Stimulated activated CD4-positive, alpha-beta T cell treated with anti-CD3 and anti-CD28 coated beads, TNF-alpha, amount 100 ng/mL, for 24 hours (primary cell): ENCODE results near the gene GSG1.
"Not testable (repeated sequence)": the region's sequence is repeated elsewhere in the genome, so short reads cannot be mapped to it uniquely, and the experiment has no call there.

Experiments used
- DNase-seq, 3 experiments: peaks; one replicate each; pipeline ENCODE4 v3.0.0-alpha.2; 2020; ENCODE audit warnings: low read depth in 3 of 3

Gene GSG1

DNA sequence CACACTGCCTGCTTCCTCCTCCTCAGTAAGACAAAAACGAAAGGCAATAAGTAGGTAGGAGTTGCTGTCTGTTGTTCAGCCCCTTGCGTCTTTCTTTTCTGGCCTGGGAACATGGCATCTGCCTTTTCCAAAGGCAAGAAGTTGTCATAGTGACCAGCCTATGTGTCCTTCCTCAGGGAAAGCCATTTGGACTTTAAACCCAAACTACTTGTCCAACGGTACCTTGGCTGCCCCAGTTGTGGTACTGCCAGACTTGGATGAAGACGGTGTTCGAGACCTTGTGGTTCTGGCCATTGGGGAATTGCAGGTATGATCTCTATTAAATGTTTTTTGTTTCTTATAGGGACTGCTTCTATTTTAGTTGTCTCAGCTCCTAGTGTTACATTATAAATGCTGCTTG is 40.8 kb downstream of the GSG1 start:
- no peak for DNase-seq

DNA sequence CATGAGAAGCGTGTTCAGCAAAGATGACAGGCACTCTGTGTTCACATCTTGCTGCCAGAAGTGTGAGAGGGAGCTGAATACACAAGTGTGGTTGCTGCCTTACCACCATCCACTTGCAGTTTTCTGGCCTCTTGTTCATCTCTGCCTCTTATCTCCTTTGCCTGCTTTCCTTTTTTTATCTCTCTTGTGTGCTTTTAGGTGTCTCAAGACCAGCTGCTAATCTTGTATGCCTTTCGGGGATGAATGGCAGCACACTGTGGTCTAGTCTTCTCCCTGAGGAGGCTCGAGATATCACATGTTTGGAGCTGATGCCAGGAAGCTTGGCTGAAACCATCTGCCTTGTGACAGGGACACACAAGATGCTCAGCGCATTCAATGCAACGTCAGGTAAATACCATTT is 42.1 kb downstream of the GSG1 start:
- no peak for DNase-seq

DNA sequence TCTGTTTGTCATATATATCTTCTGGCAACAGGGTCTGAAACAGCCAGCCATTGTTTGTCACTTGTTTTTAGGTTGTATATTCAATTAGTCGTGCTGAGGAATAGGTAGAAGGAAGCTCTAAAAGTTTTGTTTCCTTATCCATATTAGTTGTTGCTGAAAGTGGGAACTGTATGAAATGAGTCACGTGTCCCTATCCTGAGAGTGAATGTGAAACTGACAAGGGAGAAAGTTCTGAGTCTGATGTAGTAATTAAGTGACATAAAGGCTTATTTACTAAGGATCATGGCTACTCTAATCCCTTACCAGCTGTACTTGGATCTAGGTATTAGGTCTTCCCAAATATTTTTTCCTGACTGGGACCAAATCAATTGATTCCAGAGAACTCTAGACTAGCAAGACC is 42.9 kb downstream of the GSG1 start:
- no peak for DNase-seq

DNA sequence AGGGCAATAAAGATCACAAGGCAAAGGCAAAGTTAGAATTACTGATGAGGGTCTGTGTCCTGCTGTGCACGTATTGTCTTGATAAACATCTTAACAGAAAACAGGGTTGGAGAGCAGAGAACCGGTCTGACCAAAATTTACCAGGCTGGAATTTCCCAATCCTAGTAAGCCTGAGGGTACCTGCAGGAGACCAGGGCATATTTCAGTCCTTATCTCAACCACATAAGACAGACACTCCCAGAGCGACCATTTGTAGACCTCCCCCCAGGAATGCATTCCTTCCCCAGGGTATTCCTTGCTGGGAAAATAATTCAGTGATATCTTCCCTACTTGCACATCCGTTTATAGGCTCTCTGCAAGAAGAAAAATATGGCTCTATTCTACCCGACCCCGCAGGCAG is 49.9 kb downstream of the GSG1 start:
- DNase-seq, result not testable (repeated sequence)

DNA sequence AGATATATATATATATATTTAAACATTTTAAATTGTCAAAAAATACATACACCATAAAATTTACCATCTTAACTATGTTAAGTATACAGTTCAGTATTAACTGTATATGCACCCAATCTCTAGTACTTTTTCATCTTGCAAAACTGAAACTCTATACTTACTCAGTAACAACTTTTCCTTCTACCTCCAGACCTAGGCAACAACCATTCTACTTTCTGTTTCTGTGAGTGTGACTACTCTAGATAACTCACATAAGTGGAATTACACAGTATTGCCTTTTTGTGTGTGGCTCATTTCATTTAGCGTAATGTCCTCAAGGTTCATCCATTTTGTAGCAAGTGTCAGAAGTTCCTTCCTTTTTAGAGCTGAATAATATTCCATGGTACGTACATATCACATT is 51.0 kb downstream of the GSG1 start:
- DNase-seq, result no peak

DNA sequence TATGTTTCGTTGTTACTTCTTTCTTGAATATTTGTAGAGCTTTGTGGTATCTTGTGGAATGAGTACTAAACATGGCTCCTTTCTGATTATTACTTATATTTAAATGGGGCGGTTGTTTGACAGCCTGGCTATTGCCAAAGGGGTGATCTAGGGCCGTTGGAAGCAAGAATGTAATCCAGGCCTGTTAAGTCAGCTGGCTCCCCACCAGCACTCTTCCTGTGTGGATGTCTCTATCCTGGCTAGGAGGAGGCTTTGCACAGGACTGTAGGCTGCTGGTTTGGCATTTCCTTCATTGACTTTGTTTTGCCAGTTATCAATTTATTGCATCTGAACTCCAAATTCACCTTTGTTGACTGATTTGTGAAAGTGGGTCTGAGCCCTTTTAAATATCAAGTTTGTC is 53.7 kb downstream of the GSG1 start:
- no peak for DNase-seq

DNA sequence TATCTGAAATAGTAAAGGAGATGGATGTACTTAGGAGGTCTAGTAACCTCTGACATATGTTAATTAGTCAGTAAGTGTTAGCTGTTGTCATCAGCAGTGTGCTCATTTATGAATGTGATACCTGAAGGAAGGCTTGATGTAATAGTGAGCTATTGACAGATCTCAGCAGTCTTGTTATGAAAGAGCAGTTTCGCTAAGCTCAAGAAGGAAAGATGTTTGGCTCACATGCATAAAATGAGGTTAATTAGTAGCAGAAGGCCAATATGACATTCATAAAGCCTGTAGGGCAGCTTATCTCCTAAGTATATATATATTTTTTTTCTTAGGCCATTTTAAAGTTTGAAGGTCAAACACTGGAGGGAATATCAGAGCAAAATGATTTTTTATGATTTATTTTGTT is 56.5 kb downstream of the GSG1 start:
- no peak for DNase-seq

DNA sequence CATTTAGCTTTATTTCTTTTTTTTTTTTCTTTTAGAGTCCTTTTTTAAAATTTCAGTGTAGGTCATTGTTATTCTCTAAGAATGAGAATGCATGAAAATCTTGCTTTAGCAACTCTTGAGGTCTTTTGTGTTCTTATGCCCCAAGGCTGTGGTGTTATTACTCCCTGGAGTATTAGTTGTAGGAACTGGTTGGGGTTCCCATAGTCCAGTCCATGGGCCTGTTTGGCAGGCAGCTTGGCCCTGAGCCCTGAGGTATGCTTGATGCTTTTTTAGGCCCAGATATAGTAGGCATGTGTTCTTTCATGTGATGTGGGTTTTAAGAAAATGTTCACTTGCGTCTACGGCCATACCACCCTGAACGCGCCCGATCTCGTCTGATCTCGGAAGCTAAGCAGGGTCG is 57.7 kb downstream of the GSG1 start:
- DNase-seq, result no peak

DNA sequence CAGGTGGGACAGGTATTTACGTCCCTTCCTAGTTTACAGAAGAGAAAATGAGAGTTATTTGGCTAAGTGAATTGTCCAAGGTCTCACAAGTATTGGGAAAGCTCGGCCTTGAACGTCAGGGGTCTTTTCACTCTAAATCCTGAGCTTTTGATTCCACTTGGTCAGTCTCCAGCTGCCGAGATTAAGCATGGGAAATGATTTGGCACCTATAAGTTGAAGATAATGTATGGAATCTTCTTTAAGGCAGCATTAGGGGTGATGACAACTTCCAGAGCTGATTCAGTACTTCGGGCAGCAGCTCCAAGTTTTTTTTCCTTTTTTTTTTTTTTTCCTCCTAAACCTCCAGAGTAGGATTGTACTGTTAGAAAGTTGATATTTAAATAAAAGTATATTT is 58.6 kb downstream of the GSG1 start:
- DNase-seq, result no peak

DNA sequence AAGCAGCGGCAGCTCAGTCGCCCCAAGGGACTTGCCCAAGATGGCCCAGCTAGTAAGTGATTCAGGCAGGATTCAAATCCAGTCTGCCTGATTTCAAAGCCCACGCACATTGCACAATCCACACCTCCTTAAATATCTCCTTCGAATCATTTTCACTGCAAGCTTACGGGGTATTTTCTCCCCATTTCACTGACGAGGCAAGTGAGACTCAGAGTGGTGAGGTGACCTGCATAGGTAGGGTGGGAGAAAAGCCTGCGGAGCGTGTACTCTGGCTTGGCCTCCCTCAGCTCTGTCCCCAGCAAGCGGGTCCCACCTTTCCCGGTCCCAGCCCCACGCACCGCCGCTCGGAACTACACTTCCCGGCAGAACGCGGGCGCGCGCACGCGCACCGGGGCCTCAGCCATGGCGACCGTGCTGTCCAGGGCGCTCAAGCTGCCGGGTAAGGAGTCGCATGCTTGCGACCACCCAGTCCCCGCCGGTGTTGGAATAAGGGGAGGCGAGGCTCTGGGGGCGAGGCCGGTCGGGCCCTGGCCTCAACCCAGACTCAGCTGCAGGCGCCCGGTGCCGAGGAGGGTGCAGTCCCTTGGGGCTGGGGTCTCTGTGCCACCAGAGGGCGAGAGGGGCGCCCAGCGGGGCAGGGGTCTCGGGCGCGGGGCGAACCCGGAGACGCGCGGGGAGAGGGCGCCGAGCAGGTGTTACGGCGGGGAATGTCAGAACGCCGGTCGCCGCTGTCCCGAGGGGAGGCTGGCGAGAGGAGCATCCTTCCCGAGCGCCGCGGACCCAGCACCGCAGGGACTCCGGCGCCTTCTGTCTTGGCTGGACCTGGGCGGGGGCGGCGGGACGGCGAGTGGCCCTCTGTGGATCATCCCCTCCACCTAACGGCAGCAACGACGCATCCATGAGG is 59.2 kb downstream of the GSG1 start, which contains the start of gene FAM234B:
FAM234B (plus strand) TSS at position 380 of the 904 bp plus-strand sequence; CDS start at position 403, 23 bp downstream.
- peak; percentile 41 to 74 (median 56) for DNase-seq

DNA sequence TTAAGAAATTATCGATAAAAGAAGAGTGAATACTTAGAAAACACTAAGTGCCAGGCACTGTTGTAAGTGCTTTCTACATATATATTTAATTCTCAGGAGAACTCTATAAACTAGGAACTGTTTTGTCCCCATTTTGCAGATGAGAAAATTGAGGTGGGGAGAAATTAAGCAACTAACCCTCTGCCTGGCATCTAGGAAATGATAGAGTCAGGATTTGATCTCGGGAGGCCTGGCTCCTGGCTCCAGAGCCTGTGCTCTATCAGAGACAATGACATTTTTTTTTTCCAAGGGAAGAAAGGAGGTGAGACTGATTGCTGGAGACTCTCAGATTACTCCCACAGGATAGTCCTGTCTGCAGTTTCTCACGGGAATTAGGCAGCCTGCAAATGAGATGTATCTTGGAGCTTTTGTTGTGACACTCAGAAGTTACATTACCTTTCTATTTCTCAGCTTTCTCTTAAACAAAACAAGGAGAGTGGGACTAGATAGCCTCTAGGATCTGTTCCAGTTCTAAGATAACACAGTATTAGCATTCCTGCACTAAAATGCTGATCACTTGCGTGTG is 60.7 kb downstream of the GSG1 start:
- no peak for DNase-seq

DNA sequence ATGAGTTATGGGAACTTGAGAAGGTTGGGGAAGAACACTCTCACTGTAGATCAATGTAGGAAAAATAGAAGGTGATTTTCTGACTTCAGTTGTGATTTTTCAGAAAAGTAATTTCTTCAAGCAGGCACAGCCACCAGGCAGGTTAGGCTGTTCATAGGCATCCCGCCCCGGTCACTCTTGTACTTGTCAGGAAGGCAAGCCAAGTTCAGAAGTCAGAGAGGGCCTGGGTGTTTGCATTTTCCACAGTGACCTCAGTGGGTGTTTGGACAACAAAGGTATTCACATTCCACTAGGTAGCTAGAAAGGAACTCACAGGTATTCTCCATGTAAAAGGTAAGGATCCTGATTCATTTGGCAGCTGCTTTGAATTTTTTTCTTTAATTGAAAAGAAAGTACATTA is 62.2 kb downstream of the GSG1 start:
- DNase-seq, result no peak

DNA sequence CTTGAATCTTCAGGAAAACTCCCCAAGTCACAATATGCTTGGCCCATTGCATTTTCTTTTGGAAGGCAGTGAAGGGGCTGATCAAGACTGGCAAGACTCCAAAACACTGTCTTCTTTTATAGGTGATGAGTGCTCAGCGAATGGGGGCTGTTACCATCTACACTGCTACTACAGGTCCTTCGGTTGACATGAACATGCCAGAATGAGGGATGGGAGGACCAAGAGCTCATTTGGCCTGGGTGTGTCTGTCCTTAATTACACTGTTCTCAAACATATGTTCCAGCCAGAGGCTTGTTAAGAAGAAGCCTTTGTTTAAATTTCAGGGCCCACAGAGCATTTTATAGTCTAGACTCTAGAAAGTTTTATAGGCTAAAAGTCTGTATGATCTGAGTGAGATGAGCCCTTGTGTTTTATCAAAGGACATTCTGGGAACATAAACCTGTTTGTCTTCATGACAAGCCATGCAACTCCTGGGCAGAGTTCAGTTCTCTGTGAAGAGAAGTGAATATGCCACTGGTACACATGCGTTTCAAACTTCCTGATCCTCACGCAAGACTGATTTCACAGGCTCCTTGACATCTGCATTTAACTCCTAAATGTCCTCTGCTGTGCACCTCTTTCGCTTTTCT is 64.0 kb downstream of the GSG1 start:
- no peak for DNase-seq

DNA sequence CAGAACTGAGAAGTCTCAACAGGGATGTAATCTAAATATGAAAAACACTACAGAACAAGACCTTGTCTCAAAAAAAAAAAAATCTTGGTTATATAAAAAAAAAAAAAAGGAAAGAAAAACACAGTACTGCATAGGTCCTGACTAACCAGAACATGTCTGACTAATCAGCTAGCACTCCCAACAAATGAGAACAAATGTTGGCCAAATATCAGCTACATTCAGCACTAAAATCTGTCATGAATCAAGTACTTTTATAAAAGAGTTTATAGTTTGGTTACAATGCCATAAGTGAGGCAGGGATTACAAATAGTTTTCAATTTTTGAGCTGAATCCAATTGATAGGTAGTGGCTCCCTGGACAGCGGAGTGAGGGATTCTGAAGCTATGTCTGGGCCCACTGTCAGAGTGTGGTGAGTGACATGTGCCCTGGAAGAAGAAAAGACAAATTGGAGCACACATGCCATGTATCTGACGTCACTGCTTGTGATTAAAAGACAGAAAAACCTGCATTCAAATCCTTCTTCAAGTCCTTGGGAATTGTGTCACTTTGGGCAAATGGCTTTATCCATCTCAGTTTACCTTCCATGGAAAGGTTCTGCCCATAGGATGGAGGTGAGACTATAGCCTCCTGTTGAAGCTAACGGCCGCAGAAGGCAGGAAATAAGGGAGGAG is 64.8 kb downstream of the GSG1 start:
- no peak for DNase-seq

DNA sequence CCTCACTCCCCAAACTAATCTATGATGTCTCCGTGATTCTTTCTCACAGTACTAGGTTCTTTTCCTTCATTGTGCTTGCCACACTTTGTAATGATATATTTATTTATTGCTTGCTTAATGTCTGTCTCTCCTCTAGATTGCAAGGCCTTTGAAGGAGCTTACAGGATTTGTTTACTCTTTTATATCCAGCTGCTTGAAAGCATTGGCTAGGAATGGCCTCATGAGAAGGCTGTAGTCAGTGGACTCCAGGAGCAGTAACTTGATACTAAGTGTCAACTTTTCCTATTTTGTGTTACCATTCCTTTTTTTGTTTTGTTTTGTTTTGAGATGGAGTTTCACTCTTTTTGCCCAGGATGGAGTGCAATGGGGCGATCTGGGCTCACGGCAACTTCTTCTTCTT is 66.6 kb downstream of the GSG1 start:
- no peak for DNase-seq

DNA sequence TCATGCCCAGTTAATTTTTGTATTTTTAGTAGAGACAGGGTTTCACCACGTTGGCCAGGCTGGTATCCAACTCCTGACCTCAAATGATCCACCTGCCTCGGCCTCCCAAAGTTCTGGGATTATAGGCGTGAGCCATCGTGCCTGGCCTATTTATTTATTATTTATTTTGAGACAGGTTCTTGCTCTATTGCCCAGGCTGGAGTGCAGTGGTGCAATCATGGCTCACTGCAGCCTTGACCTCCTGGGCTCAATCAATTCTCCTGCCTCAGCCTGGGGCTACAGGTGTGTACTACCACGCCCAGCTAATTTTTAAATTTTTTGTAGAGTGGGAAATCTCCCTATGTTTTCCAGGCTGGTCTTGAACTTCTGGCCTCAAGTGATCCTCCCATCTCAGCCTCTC is 68.1 kb downstream of the GSG1 start:
- not testable (repeated sequence) for DNase-seq
